B cell (primary cell): ENCODE measurements around the gene CCPG1. TPM values are rescaled to one million over a fixed set of nuclear protein-coding genes. Genes with fewer than 3 reads are reported as not detected.
"Not testable (repeated sequence)": the region's sequence is repeated elsewhere in the genome, so short reads cannot be mapped to it uniquely, and the experiment has no call there.

ENCODE experiments used
- ATAC-seq: fragments of 200-7000 bp; cut with Tn5 transposase; one replicate; pipeline ENCODE4 v1.10.0; 2021; ENCODE audit warnings: low read depth, mild to moderate bottlenecking, moderate number of reproducible peaks, moderate library complexity
- CTCF ChIA-PET: fragments of 350-600 bp; sonication (Branson Sonifier 250); formaldehyde crosslinking; loops from one replicate; lab custom pipeline; 2021; ENCODE audit warnings: antibody characterized with exemption, inconsistent platforms; lab: Charles Lee
- POLR2A ChIA-PET: fragments of 350-600 bp; sonication (Branson Sonifier 250); formaldehyde crosslinking; loops from one replicate; lab custom pipeline; 2021; ENCODE audit warnings: antibody characterized with exemption; lab: Charles Lee
- DNase-seq: peaks from one replicate; pipeline ENCODE4 v3.0.0; 2013
- H2AFZ ChIP-seq: 2 replicates; pipeline ENCODE4 v1.6.1; 2012; ENCODE audit warnings: mild to moderate bottlenecking, low read depth, low read length; ENCODE audit not compliant: insufficient read depth, poor library complexity, severe bottlenecking
- H3K27ac ChIP-seq, 2 donors: 1 replicate in 1 of 2; 2 replicates in 1 of 2; pipeline ENCODE4 v1.5.1; 2012 to 2013; ENCODE audit warnings: low read length in 2 of 2, mild to moderate bottlenecking in 2 of 2, moderate library complexity in 1 of 2
- H3K27me3 ChIP-seq, 4 experiments: fragments of 200-600 bp in 1 of 4; sonication (generic) in 1 of 4; replicated peaks in 1 of 4; 1 replicate in 2 of 4; 2 replicates in 2 of 4; pipeline versions ENCODE4 v1.6.1 to v1.7.0; 2013 to 2016; ENCODE audit warnings: low read length in 3 of 4, mild to moderate bottlenecking in 2 of 4, mixed read lengths in 1 of 4, moderate library complexity in 1 of 4; ENCODE audit not compliant: insufficient read depth in 4 of 4, control insufficient read depth in 3 of 4; ENCODE audit errors: control extremely low read depth in 1 of 4
- H3K36me3 ChIP-seq, 2 experiments: replicated peaks in 1 of 2; 1 replicate in 1 of 2; 2 replicates in 1 of 2; pipeline versions ENCODE4 v1.6.1 to v1.7.1; 2013; ENCODE audit warnings: low read length in 1 of 2; ENCODE audit not compliant: insufficient read depth in 2 of 2, control insufficient read depth in 1 of 2; ENCODE audit errors: control extremely low read depth in 1 of 2, extremely low read depth in 1 of 2
- H3K4me1 ChIP-seq, 2 donors: fragments of 200-600 bp in 1 of 2; sonication (generic) in 1 of 2; 1 replicate in 1 of 2; 2 replicates in 1 of 2; pipeline versions ENCODE4 v1.5.1 to v1.6.1; 2013 to 2017; ENCODE audit warnings: low read length in 2 of 2; ENCODE audit not compliant: control insufficient read depth in 2 of 2, insufficient read depth in 2 of 2
- H3K4me2 ChIP-seq: replicated peaks from 2 replicates; pipeline ENCODE3; 2012; ENCODE audit warnings: mild to moderate bottlenecking, low read depth, low read length; ENCODE audit not compliant: poor library complexity, severe bottlenecking
- H3K4me3 ChIP-seq, 5 experiments: fragments of 200-600 bp in 1 of 5; sonication (generic) in 1 of 5; 1 replicate in 3 of 5; 2 replicates in 2 of 5; pipeline versions ENCODE4 v1.5.1 to v1.7.0; 2011 to 2016; ENCODE audit warnings: low read length in 4 of 5, mild to moderate bottlenecking in 4 of 5, low read depth in 2 of 5, control low read depth in 1 of 5, moderate library complexity in 1 of 5; ENCODE audit not compliant: insufficient read depth in 1 of 5; ENCODE audit errors: control extremely low read depth in 1 of 5, extremely low read depth in 1 of 5
- H3K79me2 ChIP-seq: fragments of 200-600 bp; sonication (generic); one replicate; pipeline ENCODE4 v1.6.0; 2016; ENCODE audit warnings: low read length; ENCODE audit not compliant: control insufficient read depth, insufficient read depth
- H3K9ac ChIP-seq: fragments of 200-600 bp; sonication (generic); 2 replicates; pipeline ENCODE4 v1.6.1; 2017; ENCODE audit warnings: mild to moderate bottlenecking, low read length, moderate library complexity
- H3K9me3 ChIP-seq, 3 donors: one replicate each; pipeline versions ENCODE4 v1.6.1 to v1.7.1; 2013; ENCODE audit warnings: low read length in 2 of 3; ENCODE audit not compliant: control insufficient read depth in 2 of 3, insufficient read depth in 1 of 3; ENCODE audit errors: control extremely low read depth in 1 of 3
- H4K20me1 ChIP-seq: 2 replicates; pipeline ENCODE4 v1.6.0; 2012; ENCODE audit warnings: mild to moderate bottlenecking, low read length; ENCODE audit not compliant: insufficient read depth, control insufficient read depth, poor library complexity, severe bottlenecking
- H3K27ac Mint-ChIP-seq: one replicate; pipeline ENCODE4 v1.8.0; 2021; ENCODE audit warnings: mixed read lengths
- H3K27me3 Mint-ChIP-seq: one replicate; pipeline ENCODE4 v1.8.0; 2021; ENCODE audit warnings: mixed read lengths
- H3K4me1 Mint-ChIP-seq: one replicate; pipeline ENCODE4 v1.8.0; 2021; ENCODE audit warnings: mixed read lengths
- H3K4me3 Mint-ChIP-seq: one replicate; pipeline ENCODE4 v1.8.0; 2021; ENCODE audit warnings: mixed read lengths
- H3K9me3 Mint-ChIP-seq: one replicate; pipeline ENCODE4 v1.8.0; 2022; ENCODE audit warnings: mixed read lengths; ENCODE audit not compliant: insufficient read depth
- EZH2 ChIP-seq: IDR thresholded peaks from 2 replicates; pipeline ENCODE4 v1.6.1; 2012; ENCODE audit warnings: borderline replicate concordance, low read depth, mild to moderate bottlenecking, moderate library complexity, low read length; ENCODE audit not compliant: insufficient read depth, poor library complexity, severe bottlenecking
- WGBS: methylation state at CpG from one replicate; pipeline ENCODE4 v1.1.5; 2013; ENCODE audit warnings: missing lambda C conversion rate; ENCODE audit not compliant: insufficient coverage; 5-methylcytosine and 5-hydroxymethylcytosine counted together
- intact Hi-C: fragments of 100-400 bp; cut with micrococcal nuclease; formaldehyde crosslinking; loops from one replicate; pipeline ENCODE4 v1.10.0; 2022
- polyA plus RNA-seq: library from polyadenylated mRNA; depleted of rRNA; stranded (reverse); fragments of >200 nt; gene quantifications from 2 replicates; pipeline ENCODE4 v1.2.3, GENCODE V29; 2012
- total RNA-seq, 2 donors: library from RNA; stranded (reverse); fragments of 120-200 nt in 1 of 2; gene quantifications; 1 replicate in 1 of 2; 2 replicates in 1 of 2; pipeline versions ENCODE4 v1.2.3 to v1.2.4, GENCODE V29; 2013 to 2022
- TF ChIP-seq, protein P1 (sequence below): fragments of 200-600 bp; IDR thresholded peaks from one replicate; pipeline ENCODE4 v1.8.0; 2022; ENCODE audit warnings: antibody characterized with exemption, mild to moderate bottlenecking

The CCPG1 gene
- total and polyA plus RNA-seq, 2 donors (not counting 1 experiment from before 2014, with no cell fraction given): 3.5 to 32.1 TPM

DNA sequence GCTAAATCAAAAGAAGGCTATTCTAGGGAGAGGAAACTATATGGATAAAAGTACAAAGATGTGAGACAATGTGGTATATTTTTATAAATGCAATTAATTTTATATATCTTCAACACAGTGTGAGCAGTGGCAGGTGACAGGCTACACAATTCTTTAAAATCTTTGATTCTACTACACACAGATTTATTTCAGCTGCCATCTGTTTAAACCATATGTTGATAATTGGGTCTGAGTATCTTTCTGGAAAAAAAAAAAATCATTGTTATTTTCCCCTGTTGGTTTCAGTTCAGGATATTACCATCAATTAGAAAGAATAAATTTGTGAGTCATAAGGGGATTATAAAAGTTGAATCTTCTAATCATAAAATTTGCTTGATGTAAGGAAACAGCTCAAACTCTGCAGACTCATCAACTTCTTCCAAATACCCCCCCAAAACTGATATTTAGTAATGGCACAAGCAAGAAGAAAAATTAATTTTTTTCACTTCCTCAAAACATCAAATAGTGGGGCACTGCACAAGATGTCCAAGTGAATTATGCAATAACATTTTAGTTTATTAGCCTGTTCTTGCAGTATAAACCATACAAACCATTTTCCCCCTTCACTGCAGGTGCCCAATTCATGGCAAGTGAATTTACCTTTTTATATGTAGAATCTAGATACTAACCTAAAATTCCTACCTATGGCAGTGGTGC lies 12.2 kb upstream of the CCPG1 start:
- H3K27ac ChIP-seq: no peak overlapping the region
- ChIA-PET POLR2A (interaction anchor here (0.7 kb wide), 1 partner anchor 13 kb away, joined by 5 read pairs; no protein-coding TSS in a partner anchor), CTCF (interaction anchor here (2.1 to 2.4 kb wide), 2 partner anchors 15 to 19 kb away, joined by 5 to 6 read pairs; no protein-coding TSS in a partner anchor)
- no peak overlapping the region for H3K4me2 ChIP-seq
- intact Hi-C loops: no loop called here
- H3K36me3 ChIP-seq: no peaks in the 10 kb centered on the region
- H3K9ac ChIP-seq: no peak overlapping the region
- TF ChIP-seq, protein P1, sequence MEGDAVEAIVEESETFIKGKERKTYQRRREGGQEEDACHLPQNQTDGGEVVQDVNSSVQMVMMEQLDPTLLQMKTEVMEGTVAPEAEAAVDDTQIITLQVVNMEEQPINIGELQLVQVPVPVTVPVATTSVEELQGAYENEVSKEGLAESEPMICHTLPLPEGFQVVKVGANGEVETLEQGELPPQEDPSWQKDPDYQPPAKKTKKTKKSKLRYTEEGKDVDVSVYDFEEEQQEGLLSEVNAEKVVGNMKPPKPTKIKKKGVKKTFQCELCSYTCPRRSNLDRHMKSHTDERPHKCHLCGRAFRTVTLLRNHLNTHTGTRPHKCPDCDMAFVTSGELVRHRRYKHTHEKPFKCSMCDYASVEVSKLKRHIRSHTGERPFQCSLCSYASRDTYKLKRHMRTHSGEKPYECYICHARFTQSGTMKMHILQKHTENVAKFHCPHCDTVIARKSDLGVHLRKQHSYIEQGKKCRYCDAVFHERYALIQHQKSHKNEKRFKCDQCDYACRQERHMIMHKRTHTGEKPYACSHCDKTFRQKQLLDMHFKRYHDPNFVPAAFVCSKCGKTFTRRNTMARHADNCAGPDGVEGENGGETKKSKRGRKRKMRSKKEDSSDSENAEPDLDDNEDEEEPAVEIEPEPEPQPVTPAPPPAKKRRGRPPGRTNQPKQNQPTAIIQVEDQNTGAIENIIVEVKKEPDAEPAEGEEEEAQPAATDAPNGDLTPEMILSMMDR: no peak
- no peak for TF ChIP-seq EZH2
- H3K27me3 ChIP-seq: no peaks in the 10 kb centered on the region
- H3K79me2 ChIP-seq: no peaks in the 10 kb centered on the region
- Mint-ChIP-seq H3K27me3 (no peaks in the 10 kb centered on the region), H3K4me1 (no peaks in the 10 kb centered on the region), H3K27ac (no peak overlapping the region), H3K9me3 (no peaks in the 10 kb centered on the region), H3K4me3 (no peak overlapping the region)
- DNase-seq (no peak), ATAC-seq (no peak)
- H4K20me1 ChIP-seq: no peaks in the 10 kb centered on the region
- H3K9me3 ChIP-seq: no peaks in the 10 kb centered on the region
- H3K4me3 ChIP-seq: no peak overlapping the region
- no peak overlapping the region for H2AFZ ChIP-seq
- H3K4me1 ChIP-seq: no peaks in the 10 kb centered on the region

GRCh38 chr15:55417678-55418077 lies 9.5 kb upstream of the CCPG1 start:
- CTCF ChIA-PET, H2AFZ ChIP-seq, H3K4me3 Mint-ChIP-seq, DNase-seq, H3K4me2 ChIP-seq, H3K27ac ChIP-seq, H3K4me1 ChIP-seq, H3K27me3 ChIP-seq, H3K36me3 ChIP-seq, H4K20me1 ChIP-seq, intact Hi-C loops, H3K9me3 Mint-ChIP-seq, ATAC-seq, H3K27me3 Mint-ChIP-seq, H3K4me1 Mint-ChIP-seq, H3K79me2 ChIP-seq, POLR2A ChIA-PET, H3K9me3 ChIP-seq, H3K9ac ChIP-seq, H3K4me3 ChIP-seq, H3K27ac Mint-ChIP-seq: not testable (repeated sequence)
- 91% methylated on average over 6 of the region's 8 CpGs for WGBS

DNA sequence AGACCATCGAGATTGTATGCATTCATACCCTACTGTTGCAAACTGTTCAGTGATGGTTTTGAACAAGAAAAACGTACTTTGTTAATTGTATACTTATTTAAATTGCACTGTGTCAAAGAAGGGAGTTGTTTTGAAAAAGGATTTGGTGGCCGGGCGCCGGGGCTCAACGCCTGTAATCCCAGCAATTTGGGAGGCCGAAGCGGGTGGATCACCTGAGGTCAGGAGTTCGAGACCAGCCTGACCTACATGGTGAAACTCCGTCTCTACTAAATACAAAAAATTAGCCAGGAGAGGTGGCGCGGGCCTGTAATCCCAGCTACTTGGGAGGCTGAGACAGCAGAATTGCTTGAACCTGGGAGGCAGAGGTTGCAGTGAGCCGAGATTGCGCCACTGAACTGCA lies 817 bp upstream of the CCPG1 start:
- H3K36me3 ChIP-seq, H3K27me3 Mint-ChIP-seq, DNase-seq, H4K20me1 ChIP-seq, H3K9me3 ChIP-seq, H3K27me3 ChIP-seq, H3K9me3 Mint-ChIP-seq, ATAC-seq: not testable (repeated sequence)
- H3K4me3 Mint-ChIP-seq: peak overlapping the region; percentile 96
- peaks cover 11 to 21% of the 10 kb centered on the region in 2 donors for H3K4me1 ChIP-seq
- ChIA-PET POLR2A (interaction anchor here (1.7 to 2.4 kb wide), 2 partner anchors 90 to 212 kb away, joined by 8 to 12 read pairs; partner anchors contain the start of genes PIGB, PIGBOS1 and RSL24D1), CTCF (interaction anchor here (1.2 to 3.1 kb wide), 7 partner anchors 12 to 212 kb away, joined by 4 to 14 read pairs (median 13); partner anchors contain the start of genes PIGB, PIGBOS1 and RSL24D1)
- peak overlapping the region; percentile 92 for H3K27ac Mint-ChIP-seq
- peaks cover 31% of the 10 kb centered on the region for H3K79me2 ChIP-seq
- peak overlapping the region; percentile 94 for H3K9ac ChIP-seq
- WGBS: no CpG with 5 or more reads among the region's 14 CpGs
- H3K4me3 ChIP-seq: peak overlapping the region in 4 of 5 experiments; percentile 73 to 85 (median 78)
- intact Hi-C loops: loop anchor here (1.0 to 5.0 kb wide), 7 partner anchors 26 to 212 kb away; partner anchors contain the start of genes PIGB and PIGBOS1
- H2AFZ ChIP-seq: peak overlapping the region; percentile 91
- H3K4me1 Mint-ChIP-seq: peaks cover 21% of the 10 kb centered on the region
- peak overlapping the region; percentile 84 for H3K4me2 ChIP-seq
- peak overlapping the region; percentile 90 to 94 for H3K27ac ChIP-seq
